Duodenal mucosa (tissue), 2 donors: ENCODE results near the gene PEX10.

Experiments
- H3K27ac ChIP-seq: one replicate; pipeline ENCODE4 v1.7.0; 2013; ENCODE audit warnings: low read depth, low read length
- H3K27me3 ChIP-seq, 2 donors: one replicate each; pipeline ENCODE4 v1.7.0; 2013; ENCODE audit warnings: low read length in 2 of 2, control low read depth in 1 of 2; ENCODE audit not compliant: insufficient read depth in 2 of 2, control insufficient read depth in 1 of 2
- H3K36me3 ChIP-seq, 2 donors: one replicate each; pipeline ENCODE4 v1.7.0; 2013; ENCODE audit warnings: low read length in 2 of 2, control low read depth in 1 of 2; ENCODE audit not compliant: insufficient read depth in 2 of 2, control insufficient read depth in 1 of 2
- H3K4me1 ChIP-seq, 2 donors: one replicate each; pipeline ENCODE4 v1.7.0; 2013; ENCODE audit warnings: low read length in 2 of 2, control low read depth in 1 of 2; ENCODE audit not compliant: insufficient read depth in 2 of 2, control insufficient read depth in 1 of 2
- H3K4me3 ChIP-seq, 2 donors: one replicate each; pipeline ENCODE4 v1.7.0; 2013; ENCODE audit warnings: low read length in 2 of 2, low read depth in 1 of 2
- H3K9ac ChIP-seq, 2 donors: one replicate each; pipeline ENCODE4 v1.7.0; 2013; ENCODE audit warnings: low read length in 2 of 2, low read depth in 1 of 2
- H3K9me3 ChIP-seq, 2 donors: one replicate each; pipeline ENCODE4 v1.7.0; 2013; ENCODE audit warnings: low read length in 2 of 2, control low read depth in 1 of 2; ENCODE audit not compliant: control insufficient read depth in 1 of 2

PEX10 gene

GRCh38 chr1:2368053-2368744 lies 44.2 kb downstream of the PEX10 start:
- Histone ChIP-seq H3K4me3 (no peak overlapping the region), H3K36me3 (no peaks in the 10 kb centered on the region), H3K9ac (no peak overlapping the region), H3K27me3 (no peaks in the 10 kb centered on the region), H3K4me1 (no peaks in the 10 kb centered on the region), H3K9me3 (no peaks in the 10 kb centered on the region), H3K27ac (no peak overlapping the region)

GRCh38 chr1:2363847-2364513 lies 48.4 kb downstream of the PEX10 start:
- Histone ChIP-seq H3K27ac (no peak overlapping the region), H3K9ac (no peak overlapping the region), H3K9me3 (no peaks in the 10 kb centered on the region), H3K4me1 (no peaks in the 10 kb centered on the region), H3K36me3 (no peaks in the 10 kb centered on the region), H3K4me3 (no peak overlapping the region), H3K27me3 (no peaks in the 10 kb centered on the region)

GRCh38 chr1:2360588-2361364 lies 51.6 kb downstream of the PEX10 start:
- Histone ChIP-seq H3K4me3 (no peak overlapping the region), H3K27me3 (no peaks in the 10 kb centered on the region), H3K4me1 (no peaks in the 10 kb centered on the region), H3K27ac (no peak overlapping the region), H3K9me3 (no peaks in the 10 kb centered on the region), H3K36me3 (no peaks in the 10 kb centered on the region), H3K9ac (no peak overlapping the region)

GRCh38 chr1:2358651-2359640 lies 53.4 kb downstream of the PEX10 start:
- Histone ChIP-seq H3K4me3 (no peak overlapping the region), H3K9me3 (no peaks in the 10 kb centered on the region), H3K27me3 (no peaks in the 10 kb centered on the region), H3K9ac (no peak overlapping the region), H3K27ac (no peak overlapping the region), H3K36me3 (no peaks in the 10 kb centered on the region), H3K4me1 (no peaks in the 10 kb centered on the region)

GRCh38 chr1:2358072-2358471 lies 54.3 kb downstream of the PEX10 start:
- no peak overlapping the region for H3K27ac ChIP-seq
- no peaks in the 10 kb centered on the region for H3K27me3 ChIP-seq
- no peak overlapping the region for H3K4me3 ChIP-seq
- no peaks in the 10 kb centered on the region for H3K9me3 ChIP-seq
- H3K4me1 ChIP-seq = no peaks in the 10 kb centered on the region
- H3K9ac ChIP-seq = no peak overlapping the region
- no peaks in the 10 kb centered on the region for H3K36me3 ChIP-seq

- no peaks in the 10 kb centered on the region for H3K36me3 ChIP-seq
- H3K9me3 ChIP-seq = no peaks in the 10 kb centered on the region
- no peak overlapping the region for H3K27ac ChIP-seq
- H3K4me3 ChIP-seq = no peak overlapping the region
- no peaks in the 10 kb centered on the region for H3K27me3 ChIP-seq
- no peaks in the 10 kb centered on the region for H3K4me1 ChIP-seq
- no peak overlapping the region for H3K9ac ChIP-seq
Observed at GRCh38 chr1:2356911-2357845, 55.2 kb downstream of the PEX10 start.

GRCh38 chr1:2356401-2356800 lies 56.0 kb downstream of the PEX10 start:
- no peak overlapping the region for H3K9ac ChIP-seq
- no peaks in the 10 kb centered on the region for H3K27me3 ChIP-seq
- H3K4me1 ChIP-seq = no peaks in the 10 kb centered on the region
- no peaks in the 10 kb centered on the region for H3K9me3 ChIP-seq
- H3K36me3 ChIP-seq = no peaks in the 10 kb centered on the region
- H3K4me3 ChIP-seq = no peak overlapping the region
- H3K27ac ChIP-seq = no peak overlapping the region

- H3K36me3 ChIP-seq = no peaks in the 10 kb centered on the region
- no peak overlapping the region for H3K27ac ChIP-seq
- H3K9me3 ChIP-seq = no peaks in the 10 kb centered on the region
- H3K27me3 ChIP-seq = no peaks in the 10 kb centered on the region
- no peaks in the 10 kb centered on the region for H3K4me1 ChIP-seq
- H3K4me3 ChIP-seq = no peak overlapping the region
- H3K9ac ChIP-seq = no peak overlapping the region
Observed at GRCh38 chr1:2355373-2356261, 56.7 kb downstream of the PEX10 start.
